NCI-H1092 (cell line): ENCODE results near the gene KMT5B.
A peak's percentile ranks its signal among the peaks of the same experiment; 100 is the strongest.

Experiments used
- DNase-seq: peaks from one replicate; lab custom pipeline; 2025; lab: John Stamatoyannopoulos, UW

KMT5B gene

GRCh38 chr11:68143310-68143689 lies 69.8 kb downstream of the KMT5B start:
- DNase-seq: no peak

GRCh38 chr11:68142441-68143309 lies 70.4 kb downstream of the KMT5B start:
- no peak for DNase-seq

GRCh38 chr11:68142028-68142412 lies 71.1 kb downstream of the KMT5B start:
- DNase-seq: no peak

- peak; percentile 19 for DNase-seq
Measured at GRCh38 chr11:68141246-68142027, 71.7 kb downstream of the KMT5B start.

DNA sequence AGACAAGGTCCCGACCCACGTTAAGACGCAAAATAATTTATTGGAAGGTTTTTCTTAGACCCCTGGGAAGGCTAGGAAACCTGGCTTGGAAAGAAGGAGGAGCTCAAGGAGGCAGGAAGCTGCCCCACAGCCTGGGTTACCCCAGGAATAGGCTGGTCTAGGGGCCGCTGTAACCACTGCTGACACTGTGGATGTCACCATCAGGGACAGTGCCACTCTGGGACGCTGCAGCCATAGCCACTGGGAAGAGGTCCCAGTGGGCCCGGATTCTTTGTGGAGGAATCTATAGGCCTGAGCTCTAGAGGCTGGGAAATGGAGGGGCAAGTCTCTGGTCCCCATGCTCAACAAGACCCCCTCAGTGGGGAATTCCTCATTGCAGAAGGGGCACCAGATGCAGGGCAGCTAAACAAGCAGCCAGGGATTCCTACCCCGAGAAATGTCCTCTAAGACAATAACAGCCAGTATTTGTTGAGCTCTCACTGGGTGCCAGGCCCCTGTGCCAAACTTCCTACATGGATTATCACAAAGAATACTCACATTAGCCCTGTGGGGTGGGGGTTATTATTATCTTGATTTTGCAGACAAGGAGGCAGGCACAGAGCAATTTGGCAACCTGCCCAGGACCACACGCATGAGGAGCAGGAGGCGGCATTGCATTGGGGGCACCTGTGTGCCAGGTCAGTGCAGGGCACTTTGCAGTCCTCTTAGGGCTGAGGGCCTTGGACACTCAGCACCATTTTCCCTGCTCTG lies 72.4 kb downstream of the KMT5B start:
- DNase-seq: peak; percentile 62

GRCh38 chr11:68138237-68138636 lies 74.9 kb downstream of the KMT5B start:
- no peak for DNase-seq

DNA sequence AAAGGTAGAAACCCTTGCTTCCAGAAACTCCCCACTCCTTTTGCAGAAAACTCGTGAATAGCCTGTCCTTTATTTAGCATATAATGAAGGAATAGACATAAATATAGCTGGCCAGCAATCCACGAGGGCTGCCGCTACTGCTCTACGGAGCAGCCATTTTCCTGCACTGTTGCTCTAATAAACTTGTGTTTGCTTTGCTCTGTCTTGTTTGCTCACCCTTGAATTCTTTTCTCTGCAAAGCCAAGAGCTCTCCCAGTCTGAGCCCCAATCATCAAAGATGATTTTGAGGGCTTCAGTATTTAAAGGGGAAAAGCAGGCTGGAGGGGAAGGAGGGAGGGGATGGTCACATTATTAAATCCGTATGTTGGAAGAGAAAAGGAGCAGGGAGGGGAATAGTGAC lies 75.3 kb downstream of the KMT5B start:
- peak; percentile 39 for DNase-seq

DNA sequence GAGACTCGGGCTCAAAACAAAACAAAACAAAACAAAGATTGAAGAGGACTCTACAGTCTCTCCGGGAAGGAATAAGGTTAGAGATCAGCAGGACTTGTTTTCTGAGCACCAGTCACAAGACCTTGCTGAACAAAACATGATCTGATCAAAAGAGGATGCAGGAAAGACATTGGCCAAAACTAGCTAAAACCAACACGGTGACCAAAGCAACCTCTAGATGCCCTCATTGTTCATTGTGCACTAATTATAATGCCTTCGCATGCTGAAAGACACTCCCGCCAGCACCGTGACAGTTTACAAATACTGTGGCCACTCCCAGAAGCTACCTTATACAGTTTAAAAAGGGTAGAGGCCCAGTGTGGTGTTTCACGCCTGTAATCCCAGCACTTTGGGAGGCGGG lies 76.2 kb downstream of the KMT5B start:
- DNase-seq: no peak

DNA sequence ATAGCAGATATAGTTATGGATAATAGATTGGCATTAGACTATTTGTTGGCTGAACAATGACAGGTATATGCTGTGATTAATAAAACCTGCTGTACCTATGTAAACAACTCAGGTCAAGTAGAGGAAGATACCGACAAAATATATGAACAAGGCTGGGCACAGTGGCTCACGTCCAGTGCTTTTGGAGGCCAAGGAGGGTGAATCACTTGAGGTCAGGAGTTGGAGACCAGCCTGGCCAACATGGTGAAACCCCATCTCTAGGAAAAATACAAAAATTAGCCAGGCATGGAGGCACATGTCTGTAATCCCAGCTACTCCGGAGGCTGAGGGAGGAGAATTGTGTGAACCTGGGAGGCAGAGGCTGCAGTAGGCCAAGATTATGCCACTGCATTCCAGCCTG lies 77.9 kb downstream of the KMT5B start:
- no peak for DNase-seq

DNA sequence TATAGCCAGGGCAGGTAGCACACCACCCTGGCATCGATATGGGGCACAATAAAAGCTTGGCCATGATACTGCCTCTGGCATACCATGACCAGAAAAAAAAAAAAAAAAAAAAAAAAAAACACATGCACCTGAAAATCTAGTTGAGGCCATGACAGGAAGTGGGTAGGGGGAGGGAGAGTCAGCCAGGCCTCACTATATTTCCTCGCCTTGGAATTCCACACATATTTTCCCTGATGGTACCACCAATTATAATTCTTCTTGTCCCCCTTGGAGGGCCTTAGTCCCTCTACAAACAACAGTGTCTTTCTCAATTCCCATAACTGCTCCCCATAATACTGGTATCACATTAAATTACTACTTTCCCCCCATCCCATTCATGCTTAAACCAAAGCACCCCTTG lies 79.3 kb downstream of the KMT5B start:
- DNase-seq: no peak

- DNase-seq: no peak
Measured at GRCh38 chr11:68130121-68130520, 83.0 kb downstream of the KMT5B start.

- no peak for DNase-seq
Measured at GRCh38 chr11:68128682-68129327, 84.3 kb downstream of the KMT5B start.

GRCh38 chr11:68127714-68128681 lies 85.1 kb downstream of the KMT5B start:
- DNase-seq: no peak

- no peak for DNase-seq
Measured at GRCh38 chr11:68125164-68125563, 87.9 kb downstream of the KMT5B start.

GRCh38 chr11:68122936-68123539 lies 90.1 kb downstream of the KMT5B start:
- DNase-seq: no peak

GRCh38 chr11:68121067-68121899 lies 91.8 kb downstream of the KMT5B start, which contains the start of gene CHKA:
CHKA (minus strand) TSS chr11:68121388; CDS start chr11:68121177, 211 bp downstream.
- peak; percentile 94 for DNase-seq

DNA sequence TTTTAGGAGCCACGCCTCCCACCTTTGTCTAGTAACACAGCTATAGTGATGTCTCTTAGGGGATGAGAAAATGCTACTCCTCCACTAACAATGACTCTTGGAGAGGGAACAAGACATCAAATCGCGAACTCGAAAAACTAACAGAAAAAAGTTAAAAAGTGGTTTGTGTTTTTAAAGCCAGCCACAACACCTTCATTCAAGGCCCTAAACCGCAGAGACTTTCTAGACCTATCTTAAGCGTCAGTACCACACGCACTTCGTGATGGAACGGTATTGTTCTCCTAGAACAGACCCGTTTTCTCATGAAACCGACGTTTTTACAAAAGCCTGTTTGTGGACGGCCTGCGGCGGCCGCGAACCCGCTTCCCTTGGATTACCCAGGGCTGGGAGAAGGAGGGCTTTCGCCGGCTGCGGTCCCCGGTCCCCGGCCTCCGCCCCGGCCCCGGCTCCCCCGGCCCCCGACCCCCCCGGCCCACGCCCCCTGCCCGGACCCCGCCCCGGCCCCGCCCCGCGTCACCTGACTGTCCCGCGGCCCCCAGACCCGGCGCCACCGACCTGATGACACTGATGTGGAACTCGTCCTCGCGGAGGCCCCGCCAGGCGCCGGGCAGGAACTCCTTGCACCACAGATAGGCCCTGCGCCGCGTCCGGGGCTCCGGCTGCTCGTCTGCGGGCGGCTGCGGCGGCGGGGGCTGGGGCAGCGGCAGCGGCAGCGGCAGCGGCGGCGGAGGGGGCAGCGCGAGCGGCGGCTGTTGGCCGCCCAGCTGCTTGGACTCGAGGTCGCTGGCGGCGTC lies 92.6 kb downstream of the KMT5B start:
- no peak for DNase-seq

DNA sequence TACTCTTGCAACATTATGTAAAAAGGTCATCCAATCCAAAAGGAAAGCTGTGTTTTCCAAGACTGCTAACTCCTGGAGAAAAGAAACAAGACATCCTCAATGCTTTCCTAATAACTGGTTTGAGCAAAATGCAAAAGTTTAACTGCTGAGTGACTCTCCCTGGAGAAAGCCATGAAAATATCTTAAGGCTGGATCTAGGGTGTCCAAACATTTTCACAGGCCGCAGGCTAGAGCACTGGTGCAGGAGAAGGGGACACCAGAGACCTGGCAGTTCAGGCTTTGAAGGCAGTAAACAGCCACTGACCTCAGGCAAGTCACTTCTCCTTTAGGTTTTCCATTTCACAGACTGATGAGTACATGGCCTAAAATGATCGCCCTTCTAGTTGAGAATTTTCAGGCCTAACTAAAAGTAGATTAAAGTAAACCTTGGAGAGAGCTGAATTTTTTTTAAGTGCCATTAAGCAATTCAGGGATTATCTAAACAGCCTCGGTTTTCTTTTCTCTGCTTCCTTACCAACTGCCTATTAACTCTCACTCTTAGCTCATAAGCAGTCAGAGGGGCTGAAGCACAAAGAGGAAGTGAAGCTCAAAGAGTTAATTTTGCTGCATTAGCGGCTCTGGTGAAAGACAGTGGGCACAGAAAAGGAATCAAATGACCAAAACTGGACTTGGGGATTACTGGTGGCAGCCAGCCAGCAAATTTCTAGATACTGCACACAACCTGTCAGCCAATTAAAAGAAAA lies 94.2 kb downstream of the KMT5B start:
- DNase-seq: no peak
